GM18870 (cell line): ENCODE results near the gene RECQL5.

Experiments
- ATAC-seq: cut with Tn5 transposase; IDR thresholded peaks from one replicate; pipeline ENCODE4 v1.9.1; 2021; ENCODE audit warnings: moderate library complexity; ENCODE audit not compliant: unreplicated experiment

RECQL5 gene

GRCh38 chr17:75619506-75620431 is 47.2 kb downstream of the RECQL5 start:
- ATAC-seq: no peak

DNA sequence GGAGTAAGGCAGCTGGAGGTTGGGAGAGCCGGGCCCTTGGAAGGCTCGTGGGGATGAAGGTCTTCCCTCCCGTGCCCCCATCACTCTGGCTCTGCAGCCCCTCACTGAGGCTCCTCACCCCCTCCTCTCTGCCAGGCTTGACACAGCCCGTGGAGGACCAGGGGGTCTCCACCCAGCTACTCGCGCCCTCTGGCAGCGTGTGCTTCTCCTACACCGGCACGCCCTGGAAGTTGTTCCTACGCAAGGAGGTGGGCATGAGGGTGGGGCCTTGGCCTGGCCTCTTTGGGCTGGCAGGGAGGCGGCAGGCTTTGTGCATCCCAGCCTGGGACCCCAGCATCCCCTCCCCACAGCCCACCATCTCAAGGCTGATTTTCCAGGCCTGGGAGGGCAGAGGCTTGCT is 49.3 kb downstream of the RECQL5 start:
- no peak for ATAC-seq

DNA sequence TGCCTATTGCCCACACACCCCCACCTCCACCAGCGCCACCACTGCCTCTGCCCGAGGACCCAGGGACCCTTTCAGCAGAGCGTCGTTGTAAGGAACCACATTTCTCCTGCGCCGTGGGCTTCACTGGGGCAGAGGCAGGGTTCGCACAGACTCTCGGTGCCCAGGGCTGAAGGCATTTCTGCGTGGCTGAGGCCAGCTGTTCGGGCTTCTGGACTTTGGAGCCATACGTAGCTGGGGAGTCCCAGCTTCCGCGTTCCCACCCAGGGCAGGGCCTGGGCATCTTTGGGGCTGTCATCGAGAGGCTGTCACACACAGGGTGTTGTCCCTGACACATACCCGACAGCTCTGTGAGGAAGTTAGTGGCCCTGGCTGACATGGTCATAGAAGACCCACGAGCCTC is 49.7 kb downstream of the RECQL5 start:
- ATAC-seq: no peak

- no peak for ATAC-seq
Measured at GRCh38 chr17:75616521-75617122, 50.3 kb downstream of the RECQL5 start.

DNA sequence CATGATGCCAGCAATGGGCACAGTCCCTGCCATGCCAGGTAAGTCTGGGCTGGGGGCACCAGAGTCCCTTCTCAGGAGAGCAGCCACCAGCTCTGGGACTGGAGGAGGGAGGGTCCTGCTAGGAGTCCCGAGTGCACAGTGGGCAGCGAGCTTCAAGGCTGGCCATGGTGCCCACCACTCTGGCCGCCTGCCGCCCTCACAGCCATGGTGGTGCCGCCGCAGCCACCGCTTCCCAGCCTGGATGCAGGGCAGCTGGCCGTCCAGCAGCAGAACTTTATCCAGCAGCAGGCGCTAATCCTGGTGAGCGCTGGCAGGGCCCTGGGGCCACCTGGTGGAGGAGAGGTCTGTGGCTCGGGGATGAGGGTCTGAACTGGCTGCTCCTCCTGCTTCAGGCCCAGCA is 51.7 kb downstream of the RECQL5 start:
- no peak for ATAC-seq

DNA sequence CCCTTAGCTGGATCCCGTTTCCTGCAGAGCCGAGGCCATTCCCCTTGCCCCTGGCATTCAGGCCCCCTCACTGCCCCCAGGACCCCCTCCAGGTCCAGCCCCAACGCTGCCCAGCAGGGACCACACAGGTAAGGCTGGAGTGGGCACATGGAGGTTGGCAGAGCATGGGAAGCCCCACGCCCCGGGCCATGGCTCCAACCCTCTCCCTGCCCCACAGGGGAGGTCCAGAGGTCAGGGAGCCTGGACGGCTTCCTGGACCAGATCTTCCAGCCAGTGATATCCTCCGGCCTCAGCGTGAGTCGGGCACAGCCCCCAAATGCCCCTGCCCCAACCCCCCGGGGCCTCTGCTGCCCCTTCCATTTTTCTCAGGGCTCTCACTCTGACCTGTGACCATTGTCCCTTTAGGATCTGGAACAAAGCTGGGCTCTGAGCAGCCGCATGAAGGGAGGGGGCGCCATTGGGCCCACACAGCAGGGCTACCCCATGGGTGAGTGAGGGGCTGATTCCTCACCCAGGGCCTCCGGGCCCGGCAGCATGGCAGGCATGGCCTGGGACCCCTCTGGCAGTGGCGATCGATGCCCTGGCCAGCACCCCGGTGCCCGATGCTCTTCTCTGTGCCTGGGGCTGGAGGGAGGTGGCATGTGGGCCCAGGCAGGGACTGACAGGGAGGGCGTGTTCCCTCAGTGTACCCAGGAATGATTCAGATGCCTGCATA is 52.2 kb downstream of the RECQL5 start:
- no peak for ATAC-seq

DNA sequence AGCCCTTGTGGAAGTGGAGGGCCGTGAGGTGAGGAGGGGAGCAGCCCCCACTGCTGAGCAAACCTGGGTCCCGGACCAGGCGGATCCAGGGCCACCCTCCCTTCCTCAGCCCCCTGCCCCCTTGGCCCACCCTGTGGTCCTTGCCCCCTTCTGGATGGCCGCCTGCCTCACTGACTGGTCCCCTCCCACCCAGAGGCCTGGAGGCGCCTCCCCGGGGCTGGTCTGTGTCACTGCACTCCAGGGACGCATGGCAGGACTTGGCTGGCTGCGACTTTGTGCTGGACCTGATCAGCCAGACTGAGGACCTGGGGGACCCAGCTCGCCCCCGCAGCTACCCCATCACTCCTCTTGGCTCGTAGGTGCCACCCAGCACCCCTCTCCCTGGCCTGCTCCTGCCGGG is 52.9 kb downstream of the RECQL5 start:
- no peak for ATAC-seq

- no peak for ATAC-seq
Measured at GRCh38 chr17:75612906-75613626, 53.9 kb downstream of the RECQL5 start.

DNA sequence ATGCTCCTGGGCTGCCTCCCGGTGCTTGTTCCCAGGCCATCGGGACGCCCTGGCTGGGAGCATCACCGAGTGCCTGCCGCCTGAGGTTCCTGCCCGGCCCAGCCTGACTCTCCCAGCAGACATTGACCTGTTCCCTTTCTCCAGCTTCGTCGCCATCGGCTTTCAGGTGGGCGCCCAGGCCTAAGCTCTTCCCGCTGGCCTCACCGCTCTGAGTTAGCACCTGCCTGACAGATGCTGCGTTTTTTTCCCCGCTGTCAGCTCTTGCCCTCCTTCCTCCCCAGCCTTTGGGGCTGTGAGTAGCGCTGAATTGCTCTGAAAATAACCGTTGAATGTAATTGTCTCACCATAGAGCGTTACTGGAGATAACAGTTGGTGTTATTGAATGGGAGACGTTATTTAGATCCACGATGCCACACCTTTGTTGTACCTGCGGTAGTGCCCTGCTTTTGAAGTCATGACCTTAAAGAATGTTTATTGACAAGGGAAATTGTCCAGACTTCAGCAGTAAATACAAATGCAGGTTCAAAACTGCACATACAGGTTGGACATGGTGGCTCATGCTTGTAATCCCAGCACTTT is 55.0 kb downstream of the RECQL5 start:
- ATAC-seq: no peak

GRCh38 chr17:75610103-75610984 is 56.6 kb downstream of the RECQL5 start:
- no peak for ATAC-seq

DNA sequence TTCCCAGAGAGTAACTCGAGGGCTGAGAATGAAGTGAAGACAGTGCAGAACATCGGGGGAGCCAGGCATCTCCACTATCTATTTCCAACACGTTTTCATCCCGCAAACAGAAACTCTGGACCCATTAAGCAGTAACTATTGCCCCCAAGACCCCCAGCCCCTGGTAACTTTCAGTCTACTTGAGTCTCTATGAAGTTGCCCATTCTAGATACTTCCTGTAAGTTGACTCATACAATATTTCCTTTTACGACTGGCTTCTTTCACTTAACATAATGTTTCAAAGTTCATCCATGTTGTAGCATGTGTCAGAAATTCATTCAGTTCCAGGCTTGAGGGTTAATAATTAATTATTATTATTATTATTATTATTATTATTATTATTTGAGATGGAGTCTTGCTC is 59.9 kb downstream of the RECQL5 start:
- no peak for ATAC-seq

DNA sequence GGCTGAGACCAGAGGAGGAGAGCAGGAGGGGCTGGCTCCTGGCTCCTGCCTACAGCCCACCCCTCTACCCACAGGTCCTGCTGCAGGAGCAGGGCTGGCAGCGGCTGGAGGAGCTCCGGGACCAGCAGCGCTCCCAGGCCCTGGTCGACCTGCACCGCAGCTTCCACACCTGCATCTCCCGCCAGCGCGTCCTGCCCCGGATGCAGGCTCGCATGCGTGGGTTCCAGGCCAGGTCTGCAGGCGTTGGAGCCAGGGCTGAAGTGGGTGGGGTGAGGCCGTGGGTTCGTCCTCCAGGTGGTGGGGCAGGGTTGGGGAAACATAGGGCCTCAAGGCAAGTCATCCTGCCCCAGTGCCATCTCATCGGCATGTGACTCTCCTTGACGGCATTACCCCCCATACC is 61.2 kb downstream of the RECQL5 start:
- no peak for ATAC-seq

DNA sequence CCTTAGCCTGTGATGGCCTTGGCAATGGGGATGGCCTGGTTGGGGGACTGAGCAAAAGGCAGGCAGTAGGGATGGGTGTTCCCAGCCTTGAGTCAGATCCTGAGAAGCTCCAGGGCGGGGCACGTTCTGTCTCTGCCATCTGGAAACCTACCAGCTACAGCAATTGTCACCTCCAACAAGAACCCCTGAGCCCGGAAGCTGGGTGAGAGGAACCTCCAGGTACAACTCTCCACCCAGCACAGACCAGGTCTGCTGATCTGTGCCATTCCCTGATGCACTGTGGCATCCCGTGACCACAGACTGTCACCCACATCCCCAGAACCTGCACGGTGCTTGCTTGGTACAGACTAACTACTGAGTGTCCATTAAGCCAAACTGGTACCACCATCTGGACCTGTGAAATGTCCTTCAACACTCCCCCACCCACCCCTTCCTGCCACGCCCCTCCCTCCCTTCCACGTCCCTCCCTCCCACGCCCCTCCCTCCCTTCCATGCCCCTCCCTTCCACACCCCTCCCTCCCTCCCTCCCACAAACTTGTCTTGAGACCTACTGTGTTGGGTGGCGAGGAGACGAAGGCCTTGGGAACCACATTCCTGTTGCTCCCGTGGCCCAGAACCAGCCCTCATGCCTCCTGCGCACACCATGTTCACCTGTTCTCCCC is 62.8 kb downstream of the RECQL5 start:
- ATAC-seq: no peak

DNA sequence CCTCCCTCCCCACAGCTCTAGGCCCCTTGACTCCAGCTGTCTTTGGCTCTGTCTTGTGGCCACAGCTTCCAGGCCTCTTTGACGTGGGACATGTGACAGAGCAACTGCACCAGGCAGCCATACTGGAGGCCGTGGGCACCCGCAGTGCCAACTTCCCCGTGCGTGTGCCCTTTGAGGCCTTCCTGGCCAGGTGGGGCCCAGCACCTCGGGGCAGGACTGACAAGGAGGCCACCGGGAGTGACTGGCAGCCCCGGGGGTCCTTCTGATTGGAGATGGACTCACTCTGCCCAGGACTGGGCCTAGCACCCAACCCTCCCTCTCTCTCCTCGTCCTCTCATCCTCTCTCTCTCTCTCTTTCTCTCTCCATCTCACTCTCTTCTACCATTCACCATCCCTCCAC is 63.8 kb downstream of the RECQL5 start:
- ATAC-seq: no peak

DNA sequence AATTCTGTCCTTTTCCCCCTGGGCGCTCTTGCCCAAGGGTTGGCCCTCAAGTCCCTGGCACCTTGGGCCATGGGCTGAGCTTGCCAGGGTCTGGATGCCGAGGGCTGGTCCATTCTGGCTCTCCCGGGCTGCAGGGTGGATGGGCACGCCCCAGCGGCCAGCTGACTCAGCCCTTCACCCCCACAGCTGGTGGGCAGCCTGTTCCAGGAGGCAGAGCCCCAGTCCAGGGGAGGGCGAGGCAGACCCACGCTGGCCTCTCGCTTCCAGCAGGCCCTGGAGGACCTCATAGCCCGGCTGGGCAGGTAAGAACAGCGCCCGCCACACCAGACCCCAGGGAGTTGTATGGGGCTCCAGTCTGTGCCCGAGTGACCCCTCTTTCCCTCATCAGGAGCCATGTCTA is 64.3 kb downstream of the RECQL5 start:
- ATAC-seq: no peak

DNA sequence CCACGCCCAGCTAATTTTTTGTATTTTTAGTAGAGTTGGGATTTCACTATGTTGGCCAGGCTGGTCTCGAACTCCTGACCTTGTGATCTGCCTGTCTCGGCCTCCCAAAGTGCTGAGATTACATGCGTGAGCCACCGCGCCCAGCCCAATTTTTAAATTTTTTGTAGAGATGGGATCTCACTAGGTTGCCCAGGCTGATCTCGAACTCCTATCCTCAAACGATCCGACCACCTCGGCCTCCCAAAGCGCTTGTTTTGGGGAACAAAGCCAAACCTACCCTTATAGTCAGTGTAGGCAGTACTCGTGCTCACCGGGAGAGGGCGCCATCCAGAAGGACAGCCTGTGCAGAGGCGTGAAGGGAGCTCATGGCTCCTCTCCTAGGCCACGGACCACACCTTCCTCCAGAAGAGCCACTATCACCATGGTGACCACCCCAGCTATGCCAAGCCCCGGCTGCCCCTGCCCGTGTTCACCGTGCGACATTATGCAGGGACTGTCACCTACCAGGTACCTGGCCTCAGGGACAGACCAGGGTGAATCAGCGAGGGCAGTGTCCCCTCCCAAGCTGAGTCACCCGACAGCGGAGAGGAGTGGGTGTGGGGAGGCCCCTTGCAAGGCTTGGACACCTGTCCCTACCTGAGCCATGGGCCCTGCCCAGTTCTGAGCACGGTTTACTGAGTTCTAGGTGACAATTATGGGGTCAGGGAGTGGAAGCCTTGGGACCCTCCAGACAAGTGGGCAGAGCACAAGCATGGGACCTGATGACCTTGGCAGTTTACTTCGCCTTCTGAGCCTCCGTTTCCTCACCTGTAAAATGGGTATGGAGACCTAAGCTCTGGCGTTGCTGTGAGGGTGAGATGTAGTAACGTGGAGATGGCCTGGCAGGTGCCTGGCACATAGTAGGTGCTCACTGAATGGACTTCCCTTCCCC is 65.6 kb downstream of the RECQL5 start:
- no peak for ATAC-seq

- no peak for ATAC-seq
Measured at GRCh38 chr17:75596320-75597087, 70.5 kb downstream of the RECQL5 start.

DNA sequence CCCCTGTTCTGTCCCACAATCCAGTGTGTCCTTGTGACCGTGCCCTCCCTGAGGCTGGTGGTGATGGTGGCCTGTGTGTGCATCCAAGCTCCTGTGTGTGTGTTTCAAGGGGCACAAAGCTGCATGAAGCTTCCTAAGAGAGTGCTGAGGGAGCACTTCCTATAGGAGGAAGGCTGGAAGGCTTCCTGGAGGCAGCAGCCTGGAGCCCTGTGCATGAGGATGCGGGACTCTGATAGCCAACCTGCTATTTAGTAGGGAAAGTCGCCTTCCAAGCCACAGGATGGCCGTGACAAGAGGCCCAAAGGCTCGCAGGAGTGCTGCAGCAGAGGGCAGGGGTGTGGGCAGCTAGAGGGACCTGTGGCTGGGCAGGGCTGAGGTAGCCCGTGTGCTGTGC is 71.0 kb downstream of the RECQL5 start:
- no peak for ATAC-seq
